ENCODE data around the gene PITPNC1.
"Not testable (repeated sequence)": the region's sequence is repeated elsewhere in the genome, so short reads cannot be mapped to it uniquely, and the experiment has no call there.

The PITPNC1 gene

GRCh38 chr17:67711916-67712315 is 334.8 kb downstream of the PITPNC1 start:
- ATAC-seq = no peak
- H3K27ac Mint-ChIP-seq = no peak overlapping the region
- H3K4me3 Mint-ChIP-seq = no peak overlapping the region
- peaks cover 12% of the 10 kb centered on the region for H3K4me1 Mint-ChIP-seq
- DNase-seq = no peak
- H3K27me3 Mint-ChIP-seq = no peaks in the 10 kb centered on the region
- no peaks in the 10 kb centered on the region for H3K9me3 Mint-ChIP-seq

GRCh38 chr17:67712375-67712774 is 335.3 kb downstream of the PITPNC1 start:
- H3K4me3 Mint-ChIP-seq = no peak overlapping the region
- no peak for ATAC-seq
- no peak for DNase-seq
- H3K4me1 Mint-ChIP-seq = peaks cover 12% of the 10 kb centered on the region
- H3K9me3 Mint-ChIP-seq = no peaks in the 10 kb centered on the region
- no peaks in the 10 kb centered on the region for H3K27me3 Mint-ChIP-seq
- no peak overlapping the region for H3K27ac Mint-ChIP-seq

DNA sequence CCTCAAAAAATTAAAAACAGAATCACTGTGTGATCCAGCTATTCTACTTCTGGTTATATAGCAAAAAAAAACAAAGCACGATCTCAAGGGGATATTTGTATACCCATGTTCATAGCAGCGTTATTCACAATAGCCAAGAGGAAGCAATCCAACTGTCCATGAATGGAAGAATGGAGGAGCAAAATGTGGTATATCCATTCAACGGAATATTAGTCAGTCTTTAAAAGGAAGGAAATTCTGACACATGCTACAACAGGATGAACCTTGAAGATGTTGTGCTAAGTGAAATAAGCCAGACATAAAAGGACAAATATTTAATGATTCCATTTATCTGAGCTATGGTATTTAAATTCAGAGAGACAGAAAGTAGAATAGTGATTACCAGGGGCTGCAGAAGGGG is 336.1 kb downstream of the PITPNC1 start:
- peaks cover 12% of the 10 kb centered on the region for H3K4me1 Mint-ChIP-seq

GRCh38 chr17:67716405-67716798 is 339.3 kb downstream of the PITPNC1 start:
- Mint-ChIP-seq H3K27ac (peak overlapping the region in 1 of 2 donors; percentile 99), H3K9me3 (no peaks in the 10 kb centered on the region), H3K4me3 (peak overlapping the region; percentile 93 to 96), H3K27me3 (no peaks in the 10 kb centered on the region), H3K4me1 (peaks cover 17% of the 10 kb centered on the region)
- ATAC-seq (no peak), DNase-seq (no peak)

More for the DNA sequence above, 336.1 kb downstream of the PITPNC1 start:
- Mint-ChIP-seq H3K4me3 (no peak overlapping the region), H3K9me3 (no peaks in the 10 kb centered on the region), H3K27me3 (no peaks in the 10 kb centered on the region), H3K27ac (peak overlapping the region in 1 of 2 donors; percentile 3)
- ATAC-seq = no peak
- DNase-seq = no peak

GRCh38 chr17:67717192-67717623 is 340.1 kb downstream of the PITPNC1 start:
- ATAC-seq = no peak
- no peak for DNase-seq
- H3K4me1 Mint-ChIP-seq = peaks cover 22% of the 10 kb centered on the region
- H3K4me3 Mint-ChIP-seq = peak overlapping the region; percentile 93 to 96
- no peaks in the 10 kb centered on the region for H3K9me3 Mint-ChIP-seq
- peak overlapping the region; percentile 99 for H3K27ac Mint-ChIP-seq
- H3K27me3 Mint-ChIP-seq = no peaks in the 10 kb centered on the region

- H3K4me1 Mint-ChIP-seq = peaks cover 22% of the 10 kb centered on the region
- no peaks in the 10 kb centered on the region for H3K9me3 Mint-ChIP-seq
- H3K27me3 Mint-ChIP-seq = no peaks in the 10 kb centered on the region
- peak within 1 kb of the TSS; percentile 99 for H3K27ac Mint-ChIP-seq
- H3K4me3 Mint-ChIP-seq = peak within 1 kb of the TSS; percentile 93 to 96
- ATAC-seq = peak; percentile 99
- DNase-seq = peak; percentile 100
Observed at GRCh38 chr17:67717624-67718324, 340.7 kb downstream of the PITPNC1 start, which contains the start of gene NOL11. Gene NOL11 (plus strand): TSS chr17:67717936. CDS start chr17:67717948, 12 bp downstream.

DNA sequence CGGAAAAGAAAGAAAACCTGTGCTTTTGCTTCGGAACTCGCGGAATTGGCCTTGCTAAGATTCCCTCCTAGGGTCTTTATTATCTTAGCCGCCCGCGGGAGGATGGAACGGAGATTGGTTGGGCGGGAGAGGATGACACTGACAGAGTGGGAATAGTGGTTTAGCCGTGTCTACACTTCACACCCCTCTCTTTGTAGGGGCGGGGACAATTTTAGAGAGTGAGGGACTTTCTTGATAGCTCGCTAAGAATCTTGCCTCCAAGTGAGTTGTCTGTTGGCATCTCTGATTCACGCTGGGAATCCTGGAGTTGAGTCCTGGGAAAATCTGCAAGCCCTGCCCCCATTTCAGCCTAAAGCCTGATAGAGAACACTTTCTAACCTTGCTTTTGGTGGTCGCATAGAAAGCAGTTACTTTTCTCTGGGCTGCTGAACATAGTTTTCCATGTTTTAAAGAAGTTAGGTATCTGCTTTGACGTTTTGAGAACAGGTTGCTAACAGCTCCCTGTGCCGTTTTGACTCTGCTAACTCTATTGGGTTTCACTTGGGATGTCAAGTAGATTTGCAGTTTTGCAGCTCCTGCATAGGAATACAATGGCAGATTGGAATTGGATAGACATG is 341.4 kb downstream of the PITPNC1 start:
- Mint-ChIP-seq H3K4me3 (peak overlapping the region; percentile 93 to 96), H3K4me1 (peaks cover 22% of the 10 kb centered on the region)

GRCh38 chr17:67725373-67725791 is 348.3 kb downstream of the PITPNC1 start:
- Mint-ChIP-seq H3K4me3 (peak overlapping the region in 1 of 2 donors; percentile 39), H3K27me3 (no peaks in the 10 kb centered on the region), H3K27ac (peak overlapping the region; percentile 81 to 87), H3K4me1 (peaks cover 35% of the 10 kb centered on the region), H3K9me3 (no peaks in the 10 kb centered on the region)
- ATAC-seq (no peak), DNase-seq (no peak)

More for the DNA sequence above, 341.4 kb downstream of the PITPNC1 start:
- no peaks in the 10 kb centered on the region for H3K27me3 Mint-ChIP-seq
- no peak for DNase-seq
- H3K27ac Mint-ChIP-seq = peak overlapping the region; percentile 99
- peak; percentile 21 for ATAC-seq
- H3K9me3 Mint-ChIP-seq = no peaks in the 10 kb centered on the region

GRCh38 chr17:67725807-67726206 is 348.7 kb downstream of the PITPNC1 start:
- Mint-ChIP-seq H3K4me1 (peaks cover 31% of the 10 kb centered on the region), H3K27ac (peak overlapping the region in 1 of 2 donors; percentile 81), H3K9me3 (no peaks in the 10 kb centered on the region), H3K27me3 (no peaks in the 10 kb centered on the region), H3K4me3 (no peak overlapping the region)
- no peak for DNase-seq
- ATAC-seq = no peak

GRCh38 chr17:67727152-67728039 is 350.3 kb downstream of the PITPNC1 start:
- H3K27ac Mint-ChIP-seq, H3K4me3 Mint-ChIP-seq, H3K9me3 Mint-ChIP-seq, DNase-seq, ATAC-seq, H3K27me3 Mint-ChIP-seq: not testable (repeated sequence)
- H3K4me1 Mint-ChIP-seq = peaks cover 29% of the 10 kb centered on the region

- Mint-ChIP-seq H3K4me3 (no peak overlapping the region), H3K27ac (no peak overlapping the region), H3K9me3 (peaks cover 0 to 4% of the 10 kb centered on the region in 2 donors), H3K4me1 (peaks cover 36% of the 10 kb centered on the region), H3K27me3 (no peaks in the 10 kb centered on the region)
- DNase-seq (no peak), ATAC-seq (no peak)
Observed at GRCh38 chr17:67729903-67730302, 352.8 kb downstream of the PITPNC1 start.

- DNase-seq (no peak), ATAC-seq (no peak)
- peaks cover 0 to 4% of the 10 kb centered on the region in 2 donors for H3K9me3 Mint-ChIP-seq
- no peak overlapping the region for H3K4me3 Mint-ChIP-seq
- no peak overlapping the region for H3K27ac Mint-ChIP-seq
- H3K27me3 Mint-ChIP-seq = no peaks in the 10 kb centered on the region
- peaks cover 28% of the 10 kb centered on the region for H3K4me1 Mint-ChIP-seq
Observed at GRCh38 chr17:67730731-67731130, 353.6 kb downstream of the PITPNC1 start.

- no peak for DNase-seq
- H3K27me3 Mint-ChIP-seq = no peaks in the 10 kb centered on the region
- no peak overlapping the region for H3K4me3 Mint-ChIP-seq
- H3K4me1 Mint-ChIP-seq = peaks cover 25% of the 10 kb centered on the region
- no peak for ATAC-seq
- peaks cover 0 to 4% of the 10 kb centered on the region in 2 donors for H3K9me3 Mint-ChIP-seq
- H3K27ac Mint-ChIP-seq = no peak overlapping the region
Observed at GRCh38 chr17:67733449-67733848, 356.4 kb downstream of the PITPNC1 start.

DNA sequence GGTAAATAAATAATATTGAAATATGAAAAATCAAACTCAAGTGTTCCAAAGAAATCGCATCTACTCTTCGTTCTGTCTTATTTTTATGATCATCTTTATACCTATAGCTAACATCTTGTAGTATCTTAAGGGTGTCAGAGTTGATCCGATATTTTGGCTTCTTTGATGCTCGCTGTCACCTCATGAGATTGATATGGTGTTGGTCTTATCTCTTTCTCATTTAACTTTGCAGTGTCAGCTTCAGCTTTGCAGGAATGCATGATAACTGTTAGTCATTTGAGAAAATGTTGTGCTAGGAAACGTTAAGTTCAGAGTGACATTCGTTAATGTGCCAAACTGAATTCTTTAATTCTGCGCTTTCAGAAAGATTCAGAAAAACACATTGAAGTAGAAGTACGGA is 360.1 kb downstream of the PITPNC1 start:
- DNase-seq (no peak), ATAC-seq (no peak)
- Mint-ChIP-seq H3K9me3 (no peaks in the 10 kb centered on the region), H3K27me3 (no peaks in the 10 kb centered on the region), H3K4me3 (no peak overlapping the region), H3K27ac (no peak overlapping the region), H3K4me1 (peaks cover 20% of the 10 kb centered on the region)

GRCh38 chr17:67742025-67742424 is 364.9 kb downstream of the PITPNC1 start:
- no peak for DNase-seq
- Mint-ChIP-seq H3K4me1 (no peaks in the 10 kb centered on the region), H3K4me3 (no peak overlapping the region), H3K27ac (no peak overlapping the region), H3K27me3 (no peaks in the 10 kb centered on the region), H3K9me3 (no peaks in the 10 kb centered on the region)
- no peak for ATAC-seq

Data from stimulated activated naive CD8-positive, alpha-beta T cell treated with anti-CD3 and anti-CD28 coated beads, Interleukin-15, amount 100 ng/mL, for 72 hours (primary cell).